Muscle of arm (tissue), 12 donors: Measurements from ENCODE around the gene OCA2. TPM values are rescaled to one million over a fixed set of nuclear protein-coding genes. Genes with fewer than 3 reads are reported as not detected.
"Not testable (repeated sequence)": the region's sequence is repeated elsewhere in the genome, so short reads cannot be mapped to it uniquely, and the experiment has no call there.

Experiments
- DNase-seq: peaks from one replicate; pipeline ENCODE4 v3.0.0-alpha.2; 2013
- polyA plus RNA-seq, 12 donors: library from polyadenylated mRNA; unstranded; fragments of 120-200 nt; gene quantifications; one replicate each; pipeline ENCODE4 v1.2.1, GENCODE V29; 2013; ENCODE audit not compliant: insufficient read length in 12 of 12

The OCA2 gene
- polyA plus RNA-seq, 12 donors = 2.0 to 4.9 (median 2.8) TPM; not detected in 1

DNA sequence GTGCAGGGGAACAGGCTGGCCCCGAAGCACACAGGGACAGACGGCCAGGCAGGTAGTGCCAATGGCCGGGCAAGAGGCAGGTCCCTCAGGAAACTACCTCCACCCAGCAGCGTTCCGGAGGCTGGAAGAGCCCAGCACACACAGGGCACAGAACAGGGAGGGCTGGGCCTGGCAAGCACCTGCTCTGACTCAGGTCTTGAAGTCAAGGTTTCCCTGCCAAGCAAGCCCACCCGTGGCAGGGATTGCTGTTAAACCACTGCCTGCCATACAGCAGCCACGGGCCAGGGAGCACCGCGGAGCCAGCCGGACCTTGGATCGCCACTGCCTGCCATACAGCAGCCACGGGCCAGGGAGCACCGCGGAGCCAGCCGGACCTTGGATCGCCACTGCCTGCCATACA lies 22.5 kb upstream of the OCA2 start:
- DNase-seq = not testable (repeated sequence)

GRCh38 chr15:28120359-28120640 lies 21.2 kb upstream of the OCA2 start:
- no peak for DNase-seq

DNA sequence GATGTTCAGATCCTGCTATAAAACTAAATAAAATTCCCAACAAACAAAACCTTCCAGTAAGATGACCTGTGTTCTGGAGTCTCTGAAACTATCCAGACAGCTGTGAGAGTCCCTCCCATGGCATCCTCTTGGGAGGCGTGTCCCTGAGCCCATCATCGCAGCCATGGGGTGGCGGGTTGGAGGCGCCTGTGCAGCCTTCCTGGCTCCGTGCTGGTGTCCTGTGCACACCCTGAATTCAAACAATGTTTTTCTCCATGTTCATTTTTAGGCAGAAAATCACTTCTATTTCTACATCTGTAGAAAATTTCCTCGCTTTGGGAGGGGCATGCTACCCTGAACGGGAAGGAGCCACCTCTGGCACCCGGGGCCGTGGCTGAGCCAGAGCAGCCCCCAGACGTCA lies 19.4 kb upstream of the OCA2 start:
- DNase-seq = no peak

GRCh38 chr15:28118083-28118482 lies 19.0 kb upstream of the OCA2 start:
- DNase-seq = no peak

- no peak for DNase-seq
Observed at GRCh38 chr15:28117432-28117990, 18.4 kb upstream of the OCA2 start.

GRCh38 chr15:28116521-28117431 lies 17.7 kb upstream of the OCA2 start:
- DNase-seq = no peak

DNA sequence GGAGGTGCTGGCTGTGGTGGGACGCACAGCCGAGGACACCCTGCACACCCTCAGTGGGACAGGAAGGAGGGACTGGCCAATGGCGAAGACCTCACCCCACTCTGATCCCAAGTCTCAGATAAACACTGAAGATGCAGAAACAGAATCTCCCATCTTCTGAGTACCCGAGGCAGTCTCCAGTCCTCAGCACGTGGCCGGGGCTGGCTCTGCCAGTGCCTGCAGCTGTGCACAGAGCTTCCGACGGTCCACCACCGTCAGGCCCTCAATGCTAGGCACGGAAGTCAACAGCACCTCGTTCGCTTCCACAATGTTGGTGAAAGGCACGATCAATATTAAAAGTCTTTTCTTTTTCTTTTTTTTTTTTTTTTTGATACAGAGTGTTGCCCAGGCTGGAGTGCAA lies 16.8 kb upstream of the OCA2 start:
- DNase-seq = no peak

DNA sequence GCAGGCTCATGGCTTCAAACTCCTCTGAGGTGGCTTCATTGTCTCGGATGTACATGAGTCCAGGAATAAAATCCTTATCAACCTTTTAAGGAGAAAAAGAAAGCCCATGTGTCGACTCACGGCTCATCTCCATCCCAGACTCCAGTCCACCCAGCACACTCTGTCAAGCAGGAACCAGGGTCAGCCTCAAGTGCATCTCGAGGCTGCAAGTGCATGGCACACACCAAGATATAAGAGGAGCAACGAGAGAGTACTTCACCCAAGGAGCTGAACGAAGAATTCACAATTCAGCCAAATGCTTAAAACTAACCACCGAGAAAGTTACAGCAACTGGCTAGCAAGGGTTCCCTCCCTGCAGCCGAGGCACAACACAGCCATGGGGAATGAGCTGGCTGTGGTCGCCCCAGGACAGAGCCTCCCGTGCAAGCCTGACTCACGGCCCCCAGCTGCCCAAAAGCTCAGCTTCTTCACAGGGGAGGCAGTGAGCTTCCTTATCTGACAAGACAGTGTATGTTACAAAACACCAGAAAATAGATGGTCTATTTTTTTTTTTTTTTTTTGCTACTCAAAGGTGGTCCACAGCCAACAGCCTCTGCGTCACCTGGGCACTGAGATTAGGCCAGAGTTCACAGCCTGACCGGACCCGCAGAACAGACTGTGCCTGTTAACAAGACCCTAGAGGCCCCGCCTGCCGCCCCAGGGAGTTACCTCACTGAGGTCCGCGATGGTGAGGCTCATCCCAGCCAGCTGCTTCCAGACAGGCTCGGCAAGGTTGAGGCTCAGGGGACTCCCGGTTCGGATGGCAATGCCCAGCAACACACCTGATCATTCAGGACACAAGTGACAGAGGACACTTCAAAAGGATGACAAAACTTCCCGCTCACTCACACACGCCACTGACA lies 15.9 kb upstream of the OCA2 start:
- DNase-seq = no peak

GRCh38 chr15:28114114-28114455 lies 15.0 kb upstream of the OCA2 start:
- no peak for DNase-seq

DNA sequence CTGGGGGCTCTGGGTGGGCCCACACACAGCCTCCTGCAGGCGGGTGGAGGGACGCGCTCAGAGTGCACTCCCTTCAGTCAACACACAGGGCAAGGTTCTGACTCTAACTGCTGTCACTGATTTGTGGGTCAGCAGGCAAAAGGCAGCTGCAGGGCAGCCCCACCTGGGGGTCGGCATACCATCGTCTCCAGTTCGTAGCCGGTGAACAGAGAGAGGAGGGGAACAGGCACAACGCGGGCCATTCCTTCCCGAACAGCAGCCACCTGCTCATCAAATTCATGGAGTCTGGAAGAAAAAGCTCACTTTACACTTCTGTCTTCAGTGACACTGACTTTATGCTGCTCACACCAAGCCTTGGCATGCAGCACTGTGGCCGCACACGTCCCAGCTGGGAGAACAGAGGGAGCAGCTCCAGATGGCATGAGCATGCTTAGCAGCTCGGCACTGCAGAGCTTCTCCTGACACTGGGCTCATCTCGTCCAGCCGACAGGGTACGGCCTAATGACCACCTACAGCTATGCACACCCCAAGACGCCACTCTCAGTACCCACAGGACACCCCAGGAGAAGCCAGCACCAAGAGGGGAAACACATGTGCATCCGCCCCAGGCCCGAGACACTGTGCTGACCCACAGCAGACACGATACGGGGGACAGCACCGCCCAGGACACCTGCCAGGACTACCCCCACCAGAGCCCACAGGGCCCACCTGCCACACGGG lies 14.4 kb upstream of the OCA2 start:
- DNase-seq = no peak

DNA sequence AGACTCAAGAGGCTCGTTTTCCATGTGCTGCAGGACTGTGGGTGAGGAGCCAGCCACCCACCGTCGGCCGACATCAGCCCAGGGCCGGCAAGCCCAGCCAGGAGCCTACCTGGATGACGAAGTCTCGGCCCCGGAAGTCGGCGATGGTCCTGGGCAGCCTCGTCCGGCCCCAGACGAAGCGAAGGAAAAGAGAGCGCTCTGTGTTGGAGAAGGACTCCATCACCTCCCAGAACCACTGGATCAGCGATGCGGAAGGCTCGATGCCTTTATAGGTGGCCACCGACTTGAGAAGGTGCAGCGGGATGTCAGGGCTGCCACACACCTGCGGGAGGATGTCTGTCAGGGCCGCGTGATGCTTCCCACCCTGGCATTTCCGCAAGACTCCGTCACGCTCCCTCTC lies 13.8 kb upstream of the OCA2 start:
- DNase-seq = no peak

DNA sequence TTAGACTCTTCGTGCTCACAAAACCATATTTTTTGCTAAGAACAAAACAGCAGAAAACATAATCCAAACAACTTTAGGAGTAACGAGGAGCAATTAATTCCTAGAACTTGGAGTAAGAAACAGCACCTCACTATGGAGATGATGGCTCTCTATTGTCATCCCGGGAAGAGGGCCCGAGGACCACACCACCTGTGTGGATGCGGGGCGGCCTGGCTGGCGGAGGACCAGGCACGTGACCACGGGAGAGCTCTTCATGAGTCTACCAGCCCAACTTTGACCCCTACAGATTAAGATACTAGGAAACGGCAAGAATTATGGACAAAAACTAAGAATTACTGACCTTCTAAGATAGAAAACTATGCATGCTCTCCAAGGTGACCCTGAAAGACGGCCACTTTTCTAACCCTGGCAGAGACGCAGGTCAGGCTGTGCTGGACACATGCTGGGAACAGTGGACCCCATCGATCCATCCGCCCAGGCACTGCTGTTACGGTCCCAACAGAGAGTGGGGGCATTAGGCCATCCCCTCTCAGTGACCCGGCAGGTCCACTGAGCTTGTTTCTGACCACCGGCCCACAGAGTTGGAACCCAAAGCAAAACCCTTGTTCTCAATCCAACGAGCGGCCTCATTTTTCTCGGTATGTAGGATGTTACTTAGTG lies 13.1 kb upstream of the OCA2 start:
- no peak for DNase-seq

DNA sequence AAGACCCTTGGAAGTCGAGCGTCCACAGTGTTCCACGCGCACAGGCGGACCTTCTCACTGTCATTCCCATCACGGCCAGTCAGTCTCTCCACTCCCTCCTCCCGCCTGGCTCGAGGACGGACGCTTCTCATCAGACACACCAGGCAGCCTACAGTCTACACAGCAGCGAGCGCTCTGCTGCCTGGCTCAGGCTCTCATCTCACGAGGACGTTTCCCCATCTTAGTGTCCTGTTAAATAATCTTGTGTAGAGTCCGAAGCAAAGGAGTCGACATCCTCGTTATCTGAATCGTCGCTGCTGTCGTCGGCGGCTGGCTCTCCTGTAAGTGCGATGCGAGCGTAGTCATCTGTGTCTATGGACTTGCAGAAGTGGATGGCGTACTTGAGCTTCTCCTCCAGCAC lies 12.4 kb upstream of the OCA2 start:
- DNase-seq = no peak

GRCh38 chr15:28110481-28110881 lies 11.4 kb upstream of the OCA2 start:
- no peak for DNase-seq

GRCh38 chr15:28109626-28110455 lies 10.7 kb upstream of the OCA2 start:
- DNase-seq = no peak

GRCh38 chr15:28107904-28108275 lies 8.8 kb upstream of the OCA2 start:
- no peak for DNase-seq

GRCh38 chr15:28107111-28107903 lies 8.2 kb upstream of the OCA2 start:
- no peak for DNase-seq

DNA sequence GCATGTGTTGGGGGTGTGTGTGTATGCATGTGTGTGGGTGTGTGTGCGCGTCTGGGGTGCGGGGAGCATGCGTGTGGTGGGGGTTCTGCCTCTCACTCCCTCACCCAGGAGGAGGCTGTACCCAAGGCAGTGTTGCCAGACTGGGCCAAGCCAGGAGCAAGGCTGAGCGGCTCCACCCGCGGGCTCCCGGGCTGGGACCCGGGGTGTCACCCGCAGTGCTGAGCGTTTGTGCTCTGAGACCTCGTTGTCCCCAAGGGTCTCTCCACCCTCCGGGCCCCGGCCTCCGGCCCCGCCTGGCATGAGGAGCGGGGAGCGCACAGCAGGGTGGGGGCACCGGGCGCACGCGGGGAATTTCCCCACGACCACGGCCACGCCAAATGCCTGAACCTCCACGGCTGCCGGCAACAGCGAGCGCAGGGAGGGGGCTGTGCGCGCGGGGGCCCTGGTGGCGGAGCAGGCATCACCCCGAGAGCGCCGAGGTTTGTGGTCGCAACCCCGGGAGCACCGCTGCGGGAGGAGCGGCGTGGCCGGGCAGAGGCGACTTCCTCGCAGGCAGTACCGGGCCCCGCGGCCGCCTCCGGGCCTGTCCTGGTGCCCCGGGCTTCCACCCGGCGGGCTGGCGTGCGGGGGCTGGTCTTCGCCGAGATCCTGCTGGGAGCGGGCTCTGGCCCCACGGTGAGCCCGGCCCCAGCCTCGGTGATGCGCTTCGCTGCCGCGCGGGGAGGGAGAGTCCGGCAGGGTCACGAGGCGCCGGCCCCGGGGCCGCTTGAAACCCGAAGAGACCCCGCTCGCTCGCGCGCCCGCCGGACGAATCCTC lies 7.4 kb upstream of the OCA2 start:
- no peak for DNase-seq

DNA sequence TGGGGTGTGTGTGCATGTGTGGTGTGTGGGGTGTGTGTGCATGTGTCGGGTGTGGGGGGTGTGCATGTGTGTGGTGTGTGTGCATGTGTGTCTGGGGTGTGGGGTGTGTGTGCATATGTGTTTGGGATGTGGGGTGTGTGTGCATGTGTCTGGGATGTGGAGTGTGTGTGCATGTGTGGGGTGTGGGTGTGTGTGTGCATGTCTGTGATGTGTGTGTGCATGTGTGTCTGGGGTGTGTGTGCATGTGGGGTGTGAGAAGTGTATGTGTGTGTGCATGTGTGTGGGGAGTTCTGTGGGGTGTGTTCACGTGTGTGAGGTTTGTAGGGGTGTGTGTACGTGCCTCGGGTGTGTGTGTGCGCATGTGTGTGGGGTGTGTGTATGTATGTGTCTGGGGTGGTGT lies 6.7 kb upstream of the OCA2 start:
- DNase-seq = no peak
